Gastroesophageal sphincter (tissue), 3 donors: ENCODE data around the gene EMP2.

Source experiments
- EP300 ChIP-seq: sonication (generic); formaldehyde crosslinking; IDR thresholded peaks from one replicate; pipeline ENCODE4 v1.6.1; 2017; ENCODE audit warnings: antibody characterized with exemption, mild to moderate bottlenecking
- POLR2A ChIP-seq, 2 donors: fragments of 450-650 bp; IDR thresholded peaks; one replicate each; pipeline ENCODE4 v1.6.1; 2017; ENCODE audit warnings: antibody characterized with exemption in 2 of 2, mild to moderate bottlenecking in 2 of 2, moderate library complexity in 1 of 2
- POLR2AphosphoS5 ChIP-seq: sonication (generic); formaldehyde crosslinking; IDR thresholded peaks from one replicate; pipeline ENCODE4 v1.6.1; 2017; ENCODE audit warnings: antibody characterized with exemption
- TF ChIP-seq, protein P1 (sequence below), 4 experiments: fragments of 200-600 bp in 2 of 4; fragments of 450-650 bp in 2 of 4; sonication (generic) in 1 of 4; IDR thresholded peaks; one replicate each; pipeline ENCODE4 v1.5.1; 2017 to 2019; ENCODE audit warnings: antibody characterized with exemption in 4 of 4, mild to moderate bottlenecking in 2 of 4, moderate library complexity in 2 of 4

DNA sequence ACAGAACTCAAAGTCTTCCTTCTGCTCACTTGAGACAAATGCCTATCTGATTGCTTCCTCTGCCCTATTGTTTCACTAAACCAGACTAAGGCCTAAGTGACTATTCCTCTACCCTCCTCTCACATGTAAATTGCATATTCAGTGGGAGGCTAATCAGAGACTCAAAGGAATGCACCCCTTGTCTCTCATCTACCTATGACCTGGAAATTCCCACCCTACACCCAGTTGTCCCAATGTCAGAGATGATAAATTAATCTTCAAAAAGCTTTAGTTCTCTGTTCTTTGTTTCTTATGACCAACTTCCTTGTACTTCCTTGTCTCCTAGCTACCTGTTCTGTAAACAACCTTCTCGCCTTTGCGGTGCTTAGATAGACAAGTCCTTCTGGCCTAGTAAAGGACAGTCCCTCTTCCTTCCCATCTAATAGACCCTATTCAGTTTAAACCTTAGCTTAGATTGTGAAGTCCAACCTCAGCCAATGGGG is 76.0 kb downstream of the EMP2 start:
- TF ChIP-seq, protein P1, sequence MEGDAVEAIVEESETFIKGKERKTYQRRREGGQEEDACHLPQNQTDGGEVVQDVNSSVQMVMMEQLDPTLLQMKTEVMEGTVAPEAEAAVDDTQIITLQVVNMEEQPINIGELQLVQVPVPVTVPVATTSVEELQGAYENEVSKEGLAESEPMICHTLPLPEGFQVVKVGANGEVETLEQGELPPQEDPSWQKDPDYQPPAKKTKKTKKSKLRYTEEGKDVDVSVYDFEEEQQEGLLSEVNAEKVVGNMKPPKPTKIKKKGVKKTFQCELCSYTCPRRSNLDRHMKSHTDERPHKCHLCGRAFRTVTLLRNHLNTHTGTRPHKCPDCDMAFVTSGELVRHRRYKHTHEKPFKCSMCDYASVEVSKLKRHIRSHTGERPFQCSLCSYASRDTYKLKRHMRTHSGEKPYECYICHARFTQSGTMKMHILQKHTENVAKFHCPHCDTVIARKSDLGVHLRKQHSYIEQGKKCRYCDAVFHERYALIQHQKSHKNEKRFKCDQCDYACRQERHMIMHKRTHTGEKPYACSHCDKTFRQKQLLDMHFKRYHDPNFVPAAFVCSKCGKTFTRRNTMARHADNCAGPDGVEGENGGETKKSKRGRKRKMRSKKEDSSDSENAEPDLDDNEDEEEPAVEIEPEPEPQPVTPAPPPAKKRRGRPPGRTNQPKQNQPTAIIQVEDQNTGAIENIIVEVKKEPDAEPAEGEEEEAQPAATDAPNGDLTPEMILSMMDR (IDR thresholded peaks at IDR 0.05), result no peak
- no peak for TF ChIP-seq POLR2AphosphoS5
- TF ChIP-seq POLR2A (IDR thresholded peaks at IDR 0.05), result no peak
- TF ChIP-seq EP300, result no peak
